Astrocyte (in vitro differentiated cells and primary cell): Measurements from ENCODE around the gene TTC7B. TPM values are rescaled to one million over a fixed set of nuclear protein-coding genes. Genes with fewer than 3 reads are reported as not detected.

Source experiments
- DNase-seq: peaks from one replicate; pipeline ENCODE4 v3.0.0-alpha.2; 2010; ENCODE audit warnings: low read depth
- FAIRE-seq: peaks from 2 replicates; lab custom pipeline; 2011; peaks lifted over from hg19 to GRCh38; lab: Jason Lieb, UNC
- H2AFZ ChIP-seq: 2 replicates; pipeline ENCODE4 v1.6.0; 2012; ENCODE audit warnings: low read depth, low read length, inconsistent platforms
- H3K27ac ChIP-seq: 2 replicates; pipeline ENCODE4 v1.5.1; 2011; ENCODE audit warnings: low read depth, low read length, inconsistent platforms
- H3K27me3 ChIP-seq: 2 replicates; pipeline ENCODE4 v1.6.0; 2011; ENCODE audit warnings: low read length, inconsistent platforms; ENCODE audit not compliant: insufficient read depth
- H3K36me3 ChIP-seq: 2 replicates; pipeline ENCODE4 v1.5.1; 2011; ENCODE audit warnings: low read length, inconsistent platforms; ENCODE audit not compliant: insufficient read depth
- H3K4me1 ChIP-seq: 2 replicates; pipeline ENCODE4 v1.5.1; 2011; ENCODE audit warnings: low read length, inconsistent platforms; ENCODE audit not compliant: insufficient read depth
- H3K4me2 ChIP-seq: 2 replicates; pipeline ENCODE4 v1.6.0; 2012; ENCODE audit warnings: low read length, inconsistent platforms
- H3K4me3 ChIP-seq: 2 replicates; pipeline ENCODE4 v1.5.1; 2011; ENCODE audit warnings: low read depth, mild to moderate bottlenecking, low read length, inconsistent platforms; ENCODE audit not compliant: insufficient read depth
- H3K79me2 ChIP-seq: 2 replicates; pipeline ENCODE4 v1.6.0; 2012; ENCODE audit warnings: mild to moderate bottlenecking, low read length, inconsistent platforms; ENCODE audit not compliant: insufficient read depth
- H3K9ac ChIP-seq: 2 replicates; pipeline ENCODE4 v1.6.0; 2012; ENCODE audit warnings: mild to moderate bottlenecking, low read length, inconsistent platforms
- H3K9me3 ChIP-seq: 2 replicates; pipeline ENCODE4 v1.5.1; 2012; ENCODE audit warnings: low read depth, mild to moderate bottlenecking, low read length, inconsistent platforms; ENCODE audit not compliant: insufficient read depth
- H4K20me1 ChIP-seq: 2 replicates; pipeline ENCODE4 v1.6.0; 2012; ENCODE audit warnings: low read length, inconsistent platforms; ENCODE audit not compliant: insufficient read depth
- H3K27ac Mint-ChIP-seq: one replicate; pipeline ENCODE4 v1.8.0; 2021; ENCODE audit warnings: mild to moderate bottlenecking, mixed read lengths; ENCODE audit not compliant: unreplicated experiment
- H3K27me3 Mint-ChIP-seq: one replicate; pipeline ENCODE4 v1.8.0; 2021; ENCODE audit warnings: low read depth, mixed read lengths; ENCODE audit not compliant: unreplicated experiment
- H3K36me3 Mint-ChIP-seq: one replicate; pipeline ENCODE4 v1.8.0; 2021; ENCODE audit warnings: low read depth, mixed read lengths; ENCODE audit not compliant: unreplicated experiment
- H3K4me1 Mint-ChIP-seq: one replicate; pipeline ENCODE4 v1.8.0; 2021; ENCODE audit warnings: low read depth, mixed read lengths; ENCODE audit not compliant: unreplicated experiment
- H3K4me3 Mint-ChIP-seq: one replicate; pipeline ENCODE4 v1.8.0; 2021; ENCODE audit warnings: mild to moderate bottlenecking, moderate library complexity, mixed read lengths; ENCODE audit not compliant: unreplicated experiment
- H3K9me3 Mint-ChIP-seq: one replicate; pipeline ENCODE4 v1.8.0; 2021; ENCODE audit warnings: mild to moderate bottlenecking, mixed read lengths; ENCODE audit not compliant: unreplicated experiment
- CTCF ChIP-seq: IDR thresholded peaks from 2 replicates; pipeline ENCODE4 v1.5.1; 2011; ENCODE audit warnings: low read depth, mild to moderate bottlenecking, inconsistent platforms, low read length, moderate library complexity; ENCODE audit not compliant: insufficient read depth
- EZH2 ChIP-seq: IDR thresholded peaks from 2 replicates; pipeline ENCODE4 v1.6.1; 2012; ENCODE audit warnings: mild to moderate bottlenecking, low read length, inconsistent platforms; ENCODE audit not compliant: insufficient read depth
- total RNA-seq: library from RNA; stranded (reverse); gene quantifications from 2 replicates; pipeline ENCODE4 v1.2.1, GENCODE V29; 2021

The TTC7B gene
- total RNA-seq, 1 donor from 2014 or later: 42.1 TPM

- TF ChIP-seq CTCF (no peak), EZH2 (no peak)
These were observed 157.1 kb downstream of the TTC7B start for GRCh38 chr14:90659156-90659555.

GRCh38 chr14:90658541-90658967 is 157.7 kb downstream of the TTC7B start:
- Histone ChIP-seq H4K20me1 (no peaks in the 10 kb centered on the region), H3K9me3 (no peaks in the 10 kb centered on the region), H3K4me1 (peaks cover 20% of the 10 kb centered on the region), H3K4me2 (peak overlapping the region; percentile 48), H3K27me3 (no peaks in the 10 kb centered on the region), H3K27ac (peak overlapping the region; percentile 33), H3K79me2 (no peaks in the 10 kb centered on the region), H3K4me3 (no peak overlapping the region), H2AFZ (no peak overlapping the region), H3K9ac (no peak overlapping the region), H3K36me3 (no peaks in the 10 kb centered on the region)
- H3K27ac Mint-ChIP-seq: peak overlapping the region; percentile 67
- peaks cover 25% of the 10 kb centered on the region for H3K4me1 Mint-ChIP-seq
- peaks cover 3% of the 10 kb centered on the region for H3K36me3 Mint-ChIP-seq
- DNase-seq (peak; percentile 85), FAIRE-seq (peak; percentile 90)
- H3K27me3 Mint-ChIP-seq: no peaks in the 10 kb centered on the region
- no peak for TF ChIP-seq CTCF
- TF ChIP-seq EZH2: no peak
- H3K4me3 Mint-ChIP-seq: no peak overlapping the region
- H3K9me3 Mint-ChIP-seq: no peaks in the 10 kb centered on the region

More at GRCh38 chr14:90659156-90659555, 157.1 kb downstream of the TTC7B start:
- Histone ChIP-seq H3K9ac (no peak overlapping the region), H3K4me3 (no peak overlapping the region), H2AFZ (no peak overlapping the region), H3K4me2 (peak overlapping the region; percentile 48), H4K20me1 (no peaks in the 10 kb centered on the region), H3K27me3 (no peaks in the 10 kb centered on the region), H3K4me1 (peaks cover 20% of the 10 kb centered on the region), H3K79me2 (no peaks in the 10 kb centered on the region), H3K9me3 (no peaks in the 10 kb centered on the region), H3K27ac (no peak overlapping the region), H3K36me3 (no peaks in the 10 kb centered on the region)
- Mint-ChIP-seq H3K4me1 (peaks cover 25% of the 10 kb centered on the region), H3K4me3 (no peak overlapping the region), H3K27me3 (no peaks in the 10 kb centered on the region), H3K36me3 (peaks cover 3% of the 10 kb centered on the region), H3K27ac (no peak overlapping the region), H3K9me3 (no peaks in the 10 kb centered on the region)
- DNase-seq: no peak
- FAIRE-seq: no peak

- Histone ChIP-seq H4K20me1 (no peaks in the 10 kb centered on the region), H3K9me3 (no peaks in the 10 kb centered on the region), H3K79me2 (no peaks in the 10 kb centered on the region), H3K27ac (no peak overlapping the region), H2AFZ (no peak overlapping the region), H3K27me3 (no peaks in the 10 kb centered on the region), H3K4me2 (no peak overlapping the region), H3K9ac (no peak overlapping the region), H3K4me3 (no peak overlapping the region), H3K36me3 (no peaks in the 10 kb centered on the region), H3K4me1 (peaks cover 20% of the 10 kb centered on the region)
- Mint-ChIP-seq H3K27ac (no peak overlapping the region), H3K4me3 (no peak overlapping the region), H3K9me3 (no peaks in the 10 kb centered on the region), H3K27me3 (no peaks in the 10 kb centered on the region), H3K4me1 (peaks cover 25% of the 10 kb centered on the region), H3K36me3 (peaks cover 5% of the 10 kb centered on the region)
- no peak for DNase-seq
- TF ChIP-seq EZH2 (no peak), CTCF (no peak)
- FAIRE-seq: no peak
These were observed 159.3 kb downstream of the TTC7B start for GRCh38 chr14:90656973-90657372.
